ENCODE data around the gene TXNL4A. TPM values are rescaled to one million over a fixed set of nuclear protein-coding genes. Genes with fewer than 3 reads are reported as not detected.

The TXNL4A gene
- total RNA-seq, 1 donor from 2014 or later, result 44.3 TPM

DNA sequence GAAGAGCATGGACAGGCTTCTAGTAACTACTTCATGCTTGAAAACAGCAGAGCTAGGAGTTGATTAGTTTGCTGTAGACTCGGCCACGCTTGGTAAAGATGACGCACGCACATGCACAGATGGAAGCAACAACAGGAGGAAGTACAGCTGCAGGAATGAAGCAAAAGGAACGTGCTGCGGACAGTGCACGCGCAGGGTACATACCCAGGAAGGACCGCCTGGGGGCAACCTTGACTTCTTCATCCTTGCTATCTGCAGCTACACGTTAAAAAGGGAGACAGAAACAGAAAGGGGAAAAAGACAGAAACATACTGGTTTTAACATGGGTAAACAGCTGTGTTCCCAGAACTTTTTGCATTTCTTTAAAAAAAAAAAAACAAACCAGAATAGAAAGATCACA is 54.6 kb downstream of the TXNL4A start:
- DNase-seq (ENCODE audit: low spot score), result peak; percentile 36
- peaks cover 80% of the 10 kb centered on the region for H3K9me3 Mint-ChIP-seq
- TF ChIP-seq, protein P1, sequence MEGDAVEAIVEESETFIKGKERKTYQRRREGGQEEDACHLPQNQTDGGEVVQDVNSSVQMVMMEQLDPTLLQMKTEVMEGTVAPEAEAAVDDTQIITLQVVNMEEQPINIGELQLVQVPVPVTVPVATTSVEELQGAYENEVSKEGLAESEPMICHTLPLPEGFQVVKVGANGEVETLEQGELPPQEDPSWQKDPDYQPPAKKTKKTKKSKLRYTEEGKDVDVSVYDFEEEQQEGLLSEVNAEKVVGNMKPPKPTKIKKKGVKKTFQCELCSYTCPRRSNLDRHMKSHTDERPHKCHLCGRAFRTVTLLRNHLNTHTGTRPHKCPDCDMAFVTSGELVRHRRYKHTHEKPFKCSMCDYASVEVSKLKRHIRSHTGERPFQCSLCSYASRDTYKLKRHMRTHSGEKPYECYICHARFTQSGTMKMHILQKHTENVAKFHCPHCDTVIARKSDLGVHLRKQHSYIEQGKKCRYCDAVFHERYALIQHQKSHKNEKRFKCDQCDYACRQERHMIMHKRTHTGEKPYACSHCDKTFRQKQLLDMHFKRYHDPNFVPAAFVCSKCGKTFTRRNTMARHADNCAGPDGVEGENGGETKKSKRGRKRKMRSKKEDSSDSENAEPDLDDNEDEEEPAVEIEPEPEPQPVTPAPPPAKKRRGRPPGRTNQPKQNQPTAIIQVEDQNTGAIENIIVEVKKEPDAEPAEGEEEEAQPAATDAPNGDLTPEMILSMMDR (IDR thresholded peaks at IDR 0.05), result peak; percentile 41
- TF ChIP-seq EZH2phosphoT487 (IDR thresholded peaks at IDR 0.05), result no peak
- Histone ChIP-seq H3K9me3 (ENCODE audit: low read depth) (peaks cover 26% of the 10 kb centered on the region), H4K20me1 (ENCODE audit: low read depth) (no peaks in the 10 kb centered on the region), H3K27me3 (no peaks in the 10 kb centered on the region), H3K9ac (no peak overlapping the region), H3K79me2 (ENCODE audit: low read depth) (no peaks in the 10 kb centered on the region), H3F3A (ENCODE audit: low read depth) (no peaks in the 10 kb centered on the region), H3K36me3 (no peaks in the 10 kb centered on the region), H3K27ac (no peak overlapping the region), H2AFZ (replicated peaks) (no peak overlapping the region), H3K4me3 (no peak overlapping the region), H3K4me2 (no peak overlapping the region), H3K4me1 (no peaks in the 10 kb centered on the region)
- peaks cover 76% of the 10 kb centered on the region for H3K36me3 Mint-ChIP-seq
- no peak overlapping the region for H3K4me3 Mint-ChIP-seq
- H3K4me1 Mint-ChIP-seq, result no peaks in the 10 kb centered on the region
- no peak overlapping the region for H3K27ac Mint-ChIP-seq
- peaks cover 7% of the 10 kb centered on the region for H3K27me3 Mint-ChIP-seq (ENCODE audit: insufficient read depth, low read depth)

- DNase-seq (ENCODE audit: low spot score), result no peak
- Histone ChIP-seq H3K4me2 (no peak overlapping the region), H3K27ac (no peak overlapping the region), H4K20me1 (ENCODE audit: low read depth) (peaks cover 3% of the 10 kb centered on the region), H3K9me3 (ENCODE audit: low read depth) (peaks cover 26% of the 10 kb centered on the region), H3K27me3 (no peaks in the 10 kb centered on the region), H3K4me1 (peaks cover under 1% of the 10 kb centered on the region), H3K4me3 (no peak overlapping the region), H3K36me3 (no peaks in the 10 kb centered on the region), H3F3A (ENCODE audit: low read depth) (peaks cover under 1% of the 10 kb centered on the region), H3K9ac (no peak overlapping the region), H2AFZ (replicated peaks) (no peak overlapping the region), H3K79me2 (ENCODE audit: low read depth) (no peaks in the 10 kb centered on the region)
- TF ChIP-seq EZH2 (IDR thresholded peaks at IDR 0.05), result no peak
- TF ChIP-seq, protein P1 (IDR thresholded peaks at IDR 0.05), result no peak
- TF ChIP-seq EZH2phosphoT487 (IDR thresholded peaks at IDR 0.05), result no peak
- Mint-ChIP-seq H3K27ac (no peak overlapping the region), H3K4me1 (no peaks in the 10 kb centered on the region), H3K36me3 (peaks cover 77% of the 10 kb centered on the region), H3K9me3 (peaks cover 83% of the 10 kb centered on the region), H3K27me3 (ENCODE audit: insufficient read depth, low read depth) (peaks cover 7% of the 10 kb centered on the region), H3K4me3 (no peak overlapping the region)
Observed at GRCh38 chr18:79932907-79933306, 55.5 kb downstream of the TXNL4A start.

DNA sequence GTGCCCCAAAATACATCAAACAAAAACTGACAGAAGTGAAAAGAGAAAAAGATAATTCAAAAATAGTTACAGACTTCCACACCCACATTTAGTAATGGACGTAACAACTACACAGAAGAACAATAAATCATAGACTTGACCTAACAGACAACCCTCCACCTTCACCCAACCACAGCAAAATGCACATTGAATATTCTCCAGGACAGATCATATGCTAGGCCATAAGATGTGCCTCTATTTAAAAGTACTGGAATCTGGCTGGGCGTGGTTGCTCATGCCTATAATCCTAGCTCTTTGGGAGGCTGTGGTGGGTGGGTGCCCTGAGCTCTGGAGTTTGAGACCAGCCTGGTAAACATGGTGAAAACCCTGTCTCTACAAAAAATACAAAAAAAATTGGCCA is 56.9 kb downstream of the TXNL4A start:
- H3K27me3 ChIP-seq, result no peaks in the 10 kb centered on the region
- H3K27me3 Mint-ChIP-seq (ENCODE audit: insufficient read depth, low read depth), result peaks cover 4% of the 10 kb centered on the region
- H3K9me3 Mint-ChIP-seq, result peaks cover 72% of the 10 kb centered on the region
- no peaks in the 10 kb centered on the region for H3K79me2 ChIP-seq (ENCODE audit: low read depth)
- H3K4me3 ChIP-seq, result no peak overlapping the region
- no peak overlapping the region for H3K9ac ChIP-seq
- H2AFZ ChIP-seq (replicated peaks), result no peak overlapping the region
- no peak overlapping the region for H3K27ac Mint-ChIP-seq
- H3K9me3 ChIP-seq (ENCODE audit: low read depth), result peaks cover 26% of the 10 kb centered on the region
- H3K36me3 Mint-ChIP-seq, result peaks cover 69% of the 10 kb centered on the region
- H3K4me3 Mint-ChIP-seq, result no peak overlapping the region
- H4K20me1 ChIP-seq (ENCODE audit: low read depth), result peaks cover 17% of the 10 kb centered on the region
- TF ChIP-seq EZH2phosphoT487 (IDR thresholded peaks at IDR 0.05) (no peak), EZH2 (IDR thresholded peaks at IDR 0.05) (no peak)
- TF ChIP-seq, protein P1 (IDR thresholded peaks at IDR 0.05), result no peak
- H3K4me1 Mint-ChIP-seq, result peaks cover 6% of the 10 kb centered on the region
- H3K4me1 ChIP-seq, result peaks cover 15% of the 10 kb centered on the region
- peaks cover 15% of the 10 kb centered on the region for H3F3A ChIP-seq (ENCODE audit: low read depth)
- H3K36me3 ChIP-seq, result no peaks in the 10 kb centered on the region
- H3K4me2 ChIP-seq, result no peak overlapping the region
- no peak overlapping the region for H3K27ac ChIP-seq
- no peak for DNase-seq (ENCODE audit: low spot score)
